GM21447 (cell line): ENCODE data around the gene DYNC1LI2.
A peak's percentile ranks its signal among the peaks of the same experiment; 100 is the strongest.
"Not testable (repeated sequence)": the region's sequence is repeated elsewhere in the genome, so short reads cannot be mapped to it uniquely, and the experiment has no call there.

ENCODE experiments used
- ATAC-seq: cut with Tn5 transposase; IDR thresholded peaks from one replicate; pipeline ENCODE4 v1.9.1; 2021; ENCODE audit not compliant: unreplicated experiment

Gene DYNC1LI2

GRCh38 chr16:66751303-66751991, at the start of gene DYNC1LI2:
DYNC1LI2 (minus strand) TSS chr16:66751609; CDS start chr16:66751591, 18 bp downstream.
- ATAC-seq: peak; percentile 76

DNA sequence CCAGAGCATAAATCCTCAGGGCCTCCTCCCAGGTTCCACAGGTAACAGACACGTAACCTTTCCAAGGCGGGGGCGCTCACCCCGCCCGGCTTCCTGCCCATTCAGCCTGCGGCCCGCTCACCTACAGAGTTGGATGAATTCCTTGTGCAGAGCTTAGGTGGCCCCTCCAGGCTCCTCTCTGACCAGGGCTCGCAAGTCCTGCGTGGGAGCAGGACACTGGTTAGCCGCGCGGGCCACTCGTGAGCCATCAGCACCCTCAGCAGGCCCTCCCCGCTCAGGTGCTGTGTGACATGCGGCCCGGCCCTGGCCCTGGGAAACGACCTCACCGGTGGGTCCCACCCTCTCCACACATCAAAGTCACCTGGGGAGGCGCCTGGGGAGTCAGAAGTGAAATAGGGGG, 49.4 kb upstream of the DYNC1LI2 start:
- ATAC-seq: no peak

GRCh38 chr16:66798161-66798560, 46.8 kb upstream of the DYNC1LI2 start:
- no peak for ATAC-seq

- ATAC-seq: not testable (repeated sequence)
Measured at GRCh38 chr16:66793984-66794383, 42.6 kb upstream of the DYNC1LI2 start.

GRCh38 chr16:66790130-66790733, 38.8 kb upstream of the DYNC1LI2 start:
- no peak for ATAC-seq

DNA sequence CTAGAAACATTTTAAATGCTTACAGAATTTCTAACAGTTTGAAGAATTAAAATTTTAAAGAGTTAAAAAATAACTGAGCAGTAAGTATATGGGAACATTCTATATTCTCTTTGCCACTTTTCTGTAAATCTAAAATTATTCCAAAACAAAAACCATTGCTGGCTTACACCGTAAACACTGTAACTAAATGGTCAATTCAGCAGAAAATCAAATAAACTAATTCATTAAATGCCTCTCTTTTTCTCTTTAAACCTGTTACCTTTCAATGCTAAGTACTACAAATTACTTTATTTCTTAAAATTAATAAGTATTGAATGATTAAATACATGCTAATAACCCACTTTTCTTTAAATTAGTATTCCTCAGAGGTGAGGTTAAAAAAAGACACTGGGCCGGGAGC, 36.0 kb upstream of the DYNC1LI2 start:
- ATAC-seq: no peak

DNA sequence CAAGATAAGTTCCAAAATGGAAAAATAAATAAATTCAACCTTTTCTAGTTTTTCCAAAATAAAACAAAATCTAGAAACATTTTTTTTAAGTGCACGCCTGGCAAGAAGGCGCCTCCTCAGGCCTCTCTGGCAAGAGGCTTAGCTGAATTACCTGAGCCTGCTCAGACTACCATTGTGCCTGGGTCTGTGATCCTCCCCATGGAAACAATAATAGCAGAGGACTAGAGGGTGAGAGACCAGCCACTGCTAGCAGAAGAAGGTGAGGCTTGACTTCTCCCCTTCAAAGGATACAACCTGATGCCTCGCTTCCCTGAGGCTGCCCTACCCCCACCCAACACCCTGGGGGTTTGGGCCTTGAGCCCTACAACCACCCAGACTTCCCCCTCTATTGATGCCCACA, 35.1 kb upstream of the DYNC1LI2 start:
- ATAC-seq: no peak

GRCh38 chr16:66776457-66776856, 25.0 kb upstream of the DYNC1LI2 start:
- ATAC-seq: no peak

DNA sequence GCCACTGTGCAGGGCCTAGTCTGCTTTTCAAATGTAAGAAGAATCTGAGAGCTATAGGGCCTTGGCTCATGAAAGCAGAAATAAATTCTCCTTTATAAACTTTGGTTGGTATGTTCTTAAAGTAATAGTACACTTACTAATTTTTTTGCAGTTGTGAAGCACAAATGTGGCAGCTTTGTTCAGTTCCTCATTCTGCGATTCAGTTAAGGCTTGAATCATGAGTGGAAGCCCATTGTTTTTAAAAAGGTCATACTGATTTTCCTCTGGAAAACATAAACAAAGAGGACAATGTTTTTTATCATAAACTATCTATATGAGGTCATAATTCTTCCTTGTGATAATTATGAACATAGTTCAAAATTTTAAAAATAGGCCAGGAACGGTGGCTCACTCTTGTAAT, 23.6 kb upstream of the DYNC1LI2 start:
- ATAC-seq: no peak

DNA sequence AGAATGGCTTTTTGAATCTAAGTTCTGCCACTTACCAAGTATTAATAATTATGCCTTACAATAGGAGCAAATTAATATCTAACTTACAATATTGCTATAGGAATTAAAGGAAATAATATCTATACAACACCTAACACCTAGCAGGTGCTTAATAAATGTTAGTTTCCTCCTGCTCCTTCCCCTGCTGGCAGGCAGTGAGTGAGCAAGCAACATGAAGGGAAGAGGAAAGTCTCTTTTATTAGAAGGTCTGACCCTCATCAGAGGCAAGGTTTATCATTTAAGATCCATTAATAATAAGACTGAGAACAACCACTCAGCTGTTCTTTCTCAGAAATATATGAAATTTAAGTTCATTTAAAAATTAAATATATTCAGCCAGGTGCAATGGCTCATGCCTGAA, 6.7 kb upstream of the DYNC1LI2 start:
- no peak for ATAC-seq

- no peak for ATAC-seq
Measured at GRCh38 chr16:66754819-66755218, 3.4 kb upstream of the DYNC1LI2 start.

- no peak for ATAC-seq
Measured at GRCh38 chr16:66754211-66754610, 2.8 kb upstream of the DYNC1LI2 start.

DNA sequence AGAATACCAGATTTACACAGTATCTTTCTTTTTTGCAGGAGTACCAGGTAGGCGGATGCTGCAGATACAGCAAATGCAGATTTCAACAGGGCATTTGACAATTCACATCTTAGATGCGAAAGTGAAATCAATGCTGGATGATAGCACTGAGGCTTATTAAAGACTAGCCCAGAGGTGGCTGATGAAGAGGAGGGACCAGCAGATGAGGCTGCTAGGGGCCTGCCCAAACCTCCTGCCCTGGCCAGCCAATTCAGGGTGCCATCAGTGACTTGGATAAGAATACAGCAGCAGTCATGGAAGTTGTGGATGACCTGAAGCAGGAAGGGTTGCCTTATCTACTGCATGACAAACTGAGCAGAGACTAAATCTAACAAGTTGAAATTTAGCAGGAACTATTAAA, 1.5 kb upstream of the DYNC1LI2 start:
- no peak for ATAC-seq

- ATAC-seq: no peak
Measured at GRCh38 chr16:66752379-66752778, 970 bp upstream of the DYNC1LI2 start.

GRCh38 chr16:66751992-66752322, 548 bp upstream of the DYNC1LI2 start:
- no peak for ATAC-seq

- ATAC-seq: no peak
Measured at GRCh38 chr16:66751053-66751302, 431 bp downstream of the DYNC1LI2 start.

- no peak for ATAC-seq
Measured at GRCh38 chr16:66750279-66751052, 943 bp downstream of the DYNC1LI2 start.

DNA sequence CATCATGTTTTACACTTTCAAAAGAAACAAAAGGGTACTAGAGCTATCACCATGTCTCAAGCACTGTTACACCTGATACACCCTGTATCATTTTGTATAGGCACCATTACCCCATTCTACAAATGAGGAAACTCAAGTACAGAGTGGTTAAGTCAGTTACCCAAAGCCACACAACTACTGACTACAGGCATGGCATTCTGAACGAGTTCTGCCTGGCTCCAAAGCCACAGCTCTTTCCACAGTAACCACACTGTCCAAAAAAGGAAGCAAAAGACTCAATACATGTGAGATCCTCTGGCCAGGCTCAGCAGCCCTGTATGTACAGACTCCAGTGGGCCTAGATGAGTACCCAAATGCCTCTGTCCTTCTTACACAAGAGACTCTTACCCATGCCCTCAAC, 4.7 kb downstream of the DYNC1LI2 start:
- ATAC-seq: peak; percentile 48

DNA sequence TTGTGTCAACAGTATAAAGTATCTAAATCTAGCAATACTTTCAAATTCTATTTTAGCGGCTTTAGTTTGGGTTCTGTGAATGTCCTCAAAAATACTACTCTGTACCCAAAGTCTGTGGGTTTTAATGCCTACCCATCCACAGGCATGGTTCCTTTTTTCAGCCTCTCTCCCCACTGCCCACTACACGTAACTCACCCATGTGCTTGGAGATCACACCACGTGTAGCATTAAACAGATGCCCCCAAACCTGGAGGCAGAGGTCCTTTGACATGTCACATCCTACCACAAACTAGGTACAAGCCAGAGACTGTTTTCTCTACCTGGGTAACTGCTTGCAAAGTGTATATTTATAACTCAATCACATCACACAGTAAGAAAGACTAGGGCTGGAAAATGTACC, 5.4 kb downstream of the DYNC1LI2 start:
- ATAC-seq: no peak

DNA sequence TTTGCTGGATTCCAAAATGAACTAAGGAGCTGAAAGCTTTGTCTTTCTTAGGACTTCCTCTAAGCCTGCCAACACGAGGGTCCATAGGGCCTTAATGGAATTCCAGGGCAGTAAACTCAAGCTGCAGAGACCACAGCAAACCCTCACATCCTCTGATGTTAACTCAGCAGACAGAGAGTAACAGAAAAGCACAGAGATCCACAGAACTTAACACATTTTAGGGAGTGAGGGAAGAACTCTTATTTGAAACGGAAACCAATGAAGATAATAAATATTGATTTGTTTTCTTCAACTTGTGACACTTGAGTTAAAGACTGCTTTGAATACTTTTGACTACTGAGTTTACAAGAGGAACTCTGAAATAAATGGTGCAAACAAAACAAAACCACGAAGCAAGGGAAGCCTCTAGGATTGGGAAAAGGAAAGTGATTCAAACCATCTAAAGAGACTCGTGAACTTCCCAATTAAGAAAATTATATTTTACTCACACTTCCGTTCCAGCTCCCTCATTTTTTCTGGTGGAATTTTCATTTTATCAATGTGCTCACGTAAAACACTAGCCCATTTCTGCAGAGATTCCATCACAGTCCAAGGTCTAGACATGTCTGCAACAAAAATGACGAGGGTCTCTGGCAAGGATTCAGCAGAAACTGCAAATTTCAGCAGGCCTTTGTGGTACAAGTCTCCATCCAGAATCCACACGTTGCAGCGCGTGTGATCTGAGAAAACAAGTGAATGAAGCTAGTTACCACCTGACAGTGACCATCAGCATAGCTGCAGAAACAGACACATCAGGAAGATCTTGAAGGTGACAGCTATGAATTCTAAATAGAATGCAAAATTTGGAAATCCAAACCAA, 9.2 kb downstream of the DYNC1LI2 start:
- no peak for ATAC-seq

DNA sequence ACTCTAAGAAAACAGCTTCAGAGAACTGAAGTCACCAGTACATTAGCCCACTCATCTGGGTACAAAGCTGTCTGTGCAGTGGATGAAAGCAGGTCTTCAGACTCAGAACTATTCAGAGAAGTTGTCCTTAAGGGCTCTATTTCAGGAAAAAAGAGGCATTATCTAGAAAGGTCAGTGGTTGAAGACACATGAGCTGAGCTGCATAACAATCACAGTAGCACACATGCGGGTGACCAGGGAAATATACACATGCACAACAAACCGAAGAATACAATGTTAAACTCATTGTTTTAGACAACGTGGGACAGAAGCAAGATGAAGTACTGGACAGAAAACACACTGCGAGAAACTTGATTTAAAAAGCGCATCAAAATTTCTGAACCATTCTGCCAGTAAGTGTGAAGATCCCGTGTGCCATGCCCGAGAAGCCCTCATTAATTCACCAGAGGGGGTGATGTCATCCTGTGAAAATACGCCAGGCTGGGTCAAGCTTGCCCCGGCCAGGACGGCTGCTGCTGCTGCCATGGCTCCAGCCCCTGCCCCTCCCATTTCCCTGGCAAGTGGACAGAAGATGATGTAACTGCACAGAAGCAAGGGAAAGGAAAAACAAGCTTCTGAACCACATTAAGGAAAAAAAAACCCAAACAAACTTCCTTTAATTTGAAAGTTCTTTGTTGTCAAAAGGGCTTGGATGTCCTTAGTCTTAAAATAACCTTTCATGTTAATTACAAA, 10.1 kb downstream of the DYNC1LI2 start:
- ATAC-seq: no peak
